Vagina (tissue), 2 donors: Measurements from ENCODE around the gene NUDT3. TPM values are rescaled to one million over a fixed set of nuclear protein-coding genes. Genes with fewer than 3 reads are reported as not detected.

ENCODE experiments used
- DNase-seq, 2 donors: peaks; one replicate each; pipeline ENCODE4 v3.0.0-alpha.2; 2017; ENCODE audit errors: extremely low spot score in 2 of 2
- H3K27ac ChIP-seq: fragments of 200-600 bp; sonication (generic); one replicate; pipeline ENCODE4 v1.5.1; 2019
- H3K27me3 ChIP-seq: fragments of 200-600 bp; sonication (generic); one replicate; pipeline ENCODE4 v1.5.1; 2019
- H3K36me3 ChIP-seq, 2 donors: fragments of 200-600 bp; sonication (generic); one replicate each; pipeline ENCODE4 v1.5.1; 2017 to 2019
- H3K4me1 ChIP-seq: fragments of 200-600 bp; sonication (generic); one replicate; pipeline ENCODE4 v1.5.1; 2019
- H3K4me3 ChIP-seq, 2 donors: fragments of 200-600 bp; sonication (generic); 1 replicate in 1 of 2; 2 replicates in 1 of 2; pipeline ENCODE4 v1.5.1; 2016 to 2019
- H3K9me3 ChIP-seq: fragments of 200-600 bp; sonication (generic); one replicate; pipeline ENCODE4 v1.5.1; 2019
- POLR2A ChIP-seq, 2 donors: fragments of 450-650 bp; IDR thresholded peaks; one replicate each; pipeline ENCODE4 v1.6.1; 2017; ENCODE audit warnings: antibody characterized with exemption in 2 of 2, mild to moderate bottlenecking in 2 of 2, moderate library complexity in 2 of 2
- POLR2AphosphoS5 ChIP-seq, 2 donors: sonication (generic); formaldehyde crosslinking; IDR thresholded peaks; one replicate each; pipeline ENCODE4 v1.9.0; 2017; ENCODE audit warnings: antibody characterized with exemption in 2 of 2, mild to moderate bottlenecking in 2 of 2, low read depth in 1 of 2; ENCODE audit not compliant: insufficient read depth in 1 of 2
- intact Hi-C: fragments of 100-400 bp; cut with DNase I; formaldehyde crosslinking; loops from one replicate; pipeline ENCODE4 v1.15.1; 2023
- total RNA-seq: library from RNA; depleted of rRNA; stranded (reverse); fragments of >200 nt; gene quantifications from one replicate; pipeline ENCODE4 v1.2.3, GENCODE V29; 2016
- TF ChIP-seq, protein P1 (sequence below), 3 experiments: fragments of 450-650 bp in 2 of 3; fragments of 200-600 bp in 1 of 3; sonication (generic) in 1 of 3; IDR thresholded peaks; one replicate each; pipeline ENCODE4 v1.5.1; 2017 to 2019; ENCODE audit warnings: antibody characterized with exemption in 3 of 3, mild to moderate bottlenecking in 2 of 3, moderate library complexity in 2 of 3

NUDT3 gene
- total RNA-seq, 1 donor from 2014 or later: 27.0 TPM

DNA sequence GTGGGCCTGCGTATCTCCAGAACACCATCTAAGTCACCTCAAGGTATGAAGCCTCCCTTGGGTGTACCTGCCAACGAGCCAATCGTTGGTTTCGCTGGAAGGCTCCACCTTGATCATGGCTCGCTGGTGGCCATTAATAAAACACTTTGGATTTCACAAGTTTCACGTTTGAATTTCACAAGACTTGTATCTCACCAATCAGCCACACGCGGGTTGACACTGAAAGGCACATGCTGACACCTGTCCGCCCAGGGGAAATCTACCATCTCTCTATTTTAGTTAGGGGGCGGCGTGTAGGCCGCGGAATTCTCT is 156.4 kb downstream of the NUDT3 start:
- DNase-seq: no peak
- peak overlapping the region; percentile 94 for H3K27ac ChIP-seq
- no peaks in the 10 kb centered on the region for H3K27me3 ChIP-seq
- H3K36me3 ChIP-seq: no peaks in the 10 kb centered on the region
- H3K4me1 ChIP-seq: peaks cover 19% of the 10 kb centered on the region
- intact Hi-C loops: no loop called here
- TF ChIP-seq POLR2AphosphoS5 (IDR thresholded peaks at IDR 0.05; ENCODE audit: insufficient read depth in 1 of 2, low read depth in 1 of 2) (no peak), POLR2A (IDR thresholded peaks at IDR 0.05) (no peak)
- TF ChIP-seq, protein P1, sequence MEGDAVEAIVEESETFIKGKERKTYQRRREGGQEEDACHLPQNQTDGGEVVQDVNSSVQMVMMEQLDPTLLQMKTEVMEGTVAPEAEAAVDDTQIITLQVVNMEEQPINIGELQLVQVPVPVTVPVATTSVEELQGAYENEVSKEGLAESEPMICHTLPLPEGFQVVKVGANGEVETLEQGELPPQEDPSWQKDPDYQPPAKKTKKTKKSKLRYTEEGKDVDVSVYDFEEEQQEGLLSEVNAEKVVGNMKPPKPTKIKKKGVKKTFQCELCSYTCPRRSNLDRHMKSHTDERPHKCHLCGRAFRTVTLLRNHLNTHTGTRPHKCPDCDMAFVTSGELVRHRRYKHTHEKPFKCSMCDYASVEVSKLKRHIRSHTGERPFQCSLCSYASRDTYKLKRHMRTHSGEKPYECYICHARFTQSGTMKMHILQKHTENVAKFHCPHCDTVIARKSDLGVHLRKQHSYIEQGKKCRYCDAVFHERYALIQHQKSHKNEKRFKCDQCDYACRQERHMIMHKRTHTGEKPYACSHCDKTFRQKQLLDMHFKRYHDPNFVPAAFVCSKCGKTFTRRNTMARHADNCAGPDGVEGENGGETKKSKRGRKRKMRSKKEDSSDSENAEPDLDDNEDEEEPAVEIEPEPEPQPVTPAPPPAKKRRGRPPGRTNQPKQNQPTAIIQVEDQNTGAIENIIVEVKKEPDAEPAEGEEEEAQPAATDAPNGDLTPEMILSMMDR (IDR thresholded peaks at IDR 0.05): no peak
- no peaks in the 10 kb centered on the region for H3K9me3 ChIP-seq
- peak overlapping the region; percentile 42 to 69 for H3K4me3 ChIP-seq

DNA sequence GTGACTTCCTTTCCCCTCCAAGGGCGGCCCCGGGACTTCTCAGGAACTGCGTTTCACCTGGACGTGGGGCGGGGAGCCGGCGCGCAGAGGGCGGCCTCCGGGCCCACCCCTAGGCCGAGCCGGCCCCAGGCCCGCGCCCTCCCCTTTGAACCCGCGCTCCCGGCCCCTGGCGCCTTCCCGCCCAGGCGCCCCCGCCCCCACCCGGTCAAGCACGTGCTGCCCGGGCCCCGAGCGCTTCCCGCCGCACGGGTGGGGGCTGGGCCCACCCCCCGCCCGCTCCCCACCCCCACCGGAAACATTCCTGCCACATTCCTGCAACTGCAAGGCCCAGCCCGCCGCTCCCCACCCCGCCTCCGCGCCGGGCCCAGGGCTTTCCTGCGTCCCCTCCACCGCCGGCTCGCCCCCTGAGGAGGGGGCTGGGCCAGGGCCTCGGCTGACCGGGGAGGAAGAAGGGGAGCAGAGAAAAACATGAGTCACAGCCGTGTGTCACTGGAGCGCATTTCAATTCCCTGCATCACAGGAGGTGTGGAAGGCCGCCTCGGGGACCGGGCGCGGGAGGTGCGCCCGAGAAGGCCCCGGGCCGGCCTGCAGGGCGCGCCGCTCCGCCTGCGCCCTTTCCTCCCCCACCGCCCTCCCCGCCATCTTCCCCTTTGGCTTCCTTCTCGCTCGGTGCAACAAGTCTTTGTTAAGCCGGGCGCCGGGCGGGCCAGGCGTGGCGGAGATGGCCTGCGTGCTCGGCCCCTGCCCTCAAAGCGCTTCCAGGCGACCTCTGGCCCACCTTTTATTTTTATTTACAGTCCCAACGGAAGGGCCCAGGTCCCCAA is 156.9 kb downstream of the NUDT3 start:
- peaks cover 19% of the 10 kb centered on the region for H3K4me1 ChIP-seq

DNA sequence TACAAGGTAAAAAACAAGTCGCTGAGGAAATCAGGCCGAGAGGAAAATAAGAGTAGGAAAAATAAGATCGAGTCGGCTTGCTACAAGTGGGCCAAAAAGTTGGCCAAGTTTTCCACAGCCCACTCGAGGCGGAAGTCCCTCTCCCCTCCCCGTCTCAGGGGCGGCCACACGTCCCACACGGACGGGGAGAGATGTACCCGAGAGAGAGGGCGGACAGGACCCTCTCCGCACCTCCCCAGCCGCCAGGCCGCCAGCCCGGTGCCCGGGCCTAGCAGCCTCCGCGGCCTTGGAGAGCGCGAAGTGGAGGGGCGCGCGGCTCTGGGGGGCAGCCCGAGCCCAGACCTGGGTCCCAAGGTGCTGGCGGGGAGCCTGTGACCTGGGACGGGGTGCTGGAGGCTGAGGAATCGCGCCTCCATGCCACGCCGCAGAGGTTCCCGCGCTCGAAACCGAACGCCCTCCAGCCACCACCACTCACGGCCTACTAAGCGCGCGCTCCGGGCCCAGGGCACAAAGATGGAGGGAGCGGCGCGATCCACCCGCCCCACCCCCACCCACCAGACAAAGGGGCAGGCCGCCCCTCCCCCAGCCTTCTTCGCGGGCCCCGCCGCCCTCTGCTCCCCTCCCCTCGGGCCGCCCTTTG is 157.7 kb downstream of the NUDT3 start:
- H3K4me3 ChIP-seq: no peak overlapping the region
- peak overlapping the region; percentile 94 for H3K27ac ChIP-seq
- H3K9me3 ChIP-seq: no peaks in the 10 kb centered on the region
- TF ChIP-seq POLR2AphosphoS5 (IDR thresholded peaks at IDR 0.05; ENCODE audit: insufficient read depth in 1 of 2, low read depth in 1 of 2) (no peak), POLR2A (IDR thresholded peaks at IDR 0.05) (no peak)
- TF ChIP-seq, protein P1 (IDR thresholded peaks at IDR 0.05): no peak
- no peaks in the 10 kb centered on the region for H3K36me3 ChIP-seq
- intact Hi-C loops: loop anchor here (5.0 kb wide), 1 partner anchor 1563 kb away; the partner anchor contains the start of gene CLPS
- H3K27me3 ChIP-seq: no peaks in the 10 kb centered on the region
- peaks cover 19% of the 10 kb centered on the region for H3K4me1 ChIP-seq
- DNase-seq: no peak

More for the DNA sequence above, 156.9 kb downstream of the NUDT3 start:
- Histone ChIP-seq H3K4me3 (peak overlapping the region; percentile 42 to 69), H3K27ac (peak overlapping the region; percentile 94), H3K27me3 (no peaks in the 10 kb centered on the region), H3K9me3 (no peaks in the 10 kb centered on the region), H3K36me3 (no peaks in the 10 kb centered on the region)
- intact Hi-C loops: no loop called here
- DNase-seq: no peak
- TF ChIP-seq POLR2A (IDR thresholded peaks at IDR 0.05): no peak
- TF ChIP-seq POLR2AphosphoS5 (IDR thresholded peaks at IDR 0.05; ENCODE audit: insufficient read depth in 1 of 2, low read depth in 1 of 2): no peak
- TF ChIP-seq, protein P1 (IDR thresholded peaks at IDR 0.05): no peak

DNA sequence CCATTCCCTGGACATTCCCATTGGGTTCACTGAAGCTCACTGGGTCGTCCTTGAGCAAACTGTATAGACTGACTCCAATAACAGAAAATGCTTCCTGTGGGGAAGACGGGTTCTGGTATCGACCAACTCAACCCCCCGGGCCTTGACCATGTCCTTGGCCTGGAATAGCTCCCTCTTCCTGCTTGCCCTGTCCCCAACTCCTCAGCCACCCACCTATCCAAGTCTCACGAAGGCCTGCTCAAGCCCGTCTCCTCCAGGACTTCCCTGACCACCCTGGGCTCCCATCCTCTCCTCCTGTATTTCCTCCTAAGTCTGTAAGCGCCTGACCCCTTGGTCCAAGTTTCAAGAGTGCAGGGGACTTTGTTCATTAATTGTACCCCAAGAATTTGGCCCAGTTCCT is 158.6 kb downstream of the NUDT3 start:
- H3K4me1 ChIP-seq: peaks cover 18% of the 10 kb centered on the region
- no peak overlapping the region for H3K27ac ChIP-seq
- no peaks in the 10 kb centered on the region for H3K9me3 ChIP-seq
- DNase-seq: no peak
- intact Hi-C loops: loop anchor here (5.0 kb wide), 1 partner anchor 1563 kb away; the partner anchor contains the start of gene CLPS
- TF ChIP-seq POLR2A (IDR thresholded peaks at IDR 0.05): no peak
- TF ChIP-seq, protein P1 (IDR thresholded peaks at IDR 0.05): no peak
- no peak for TF ChIP-seq POLR2AphosphoS5 (IDR thresholded peaks at IDR 0.05; ENCODE audit: insufficient read depth in 1 of 2, low read depth in 1 of 2)
- no peaks in the 10 kb centered on the region for H3K36me3 ChIP-seq
- H3K4me3 ChIP-seq: no peak overlapping the region
- H3K27me3 ChIP-seq: no peaks in the 10 kb centered on the region
